ENCODE data around the gene ATP6V1B1. TPM values are rescaled to one million over a fixed set of nuclear protein-coding genes. Genes with fewer than 3 reads are reported as not detected.

The ATP6V1B1 gene
- total and polyA plus RNA-seq, 2 of the 13 experiments (the other 11 are each of a cell fraction or from before 2014, with no cell fraction given) = 0.58 to 1.6 TPM

DNA sequence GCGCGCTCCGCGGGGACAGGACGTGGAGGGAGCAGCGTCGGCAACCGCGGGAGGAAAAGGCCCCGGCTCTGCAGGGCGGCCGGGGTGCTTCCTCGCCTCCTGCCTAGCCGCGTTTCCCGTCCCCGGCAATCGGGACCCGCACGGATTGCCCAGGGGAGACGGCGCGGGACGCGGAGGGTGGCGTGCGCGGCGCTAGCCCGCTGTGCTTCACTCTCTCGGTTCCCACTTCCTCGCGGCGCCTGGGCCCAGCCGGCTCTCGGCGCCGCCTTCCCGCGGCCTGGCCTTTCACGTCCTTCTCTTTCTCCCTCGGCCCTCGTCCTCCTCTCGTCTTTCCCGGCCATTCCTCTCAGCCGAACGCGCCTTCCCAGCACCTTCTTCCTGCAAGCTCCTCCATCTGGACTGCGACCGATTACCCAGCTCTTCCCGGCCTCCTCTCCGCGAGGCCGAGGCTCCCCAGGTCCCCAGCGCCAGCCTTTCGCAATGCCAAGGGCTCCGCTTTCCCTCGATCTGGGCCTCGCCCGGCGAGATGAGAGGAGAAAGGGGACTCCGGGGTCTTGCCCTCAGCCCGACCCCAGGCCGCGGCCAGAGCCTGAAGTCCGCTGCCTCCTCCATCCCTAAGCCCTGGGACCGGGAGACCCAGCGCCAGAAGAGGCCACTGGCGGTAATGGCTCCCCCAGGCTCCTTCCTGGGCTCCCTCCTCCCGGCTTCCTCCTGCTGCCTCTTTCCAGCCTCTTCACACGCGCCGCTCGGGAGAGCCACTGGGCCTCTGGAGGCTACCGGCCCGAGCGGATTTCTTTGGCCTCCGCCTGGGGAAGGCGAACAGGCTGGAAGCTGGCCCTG, 34.3 kb upstream of the ATP6V1B1 start (continued):
- TF ChIP-seq, protein P1, sequence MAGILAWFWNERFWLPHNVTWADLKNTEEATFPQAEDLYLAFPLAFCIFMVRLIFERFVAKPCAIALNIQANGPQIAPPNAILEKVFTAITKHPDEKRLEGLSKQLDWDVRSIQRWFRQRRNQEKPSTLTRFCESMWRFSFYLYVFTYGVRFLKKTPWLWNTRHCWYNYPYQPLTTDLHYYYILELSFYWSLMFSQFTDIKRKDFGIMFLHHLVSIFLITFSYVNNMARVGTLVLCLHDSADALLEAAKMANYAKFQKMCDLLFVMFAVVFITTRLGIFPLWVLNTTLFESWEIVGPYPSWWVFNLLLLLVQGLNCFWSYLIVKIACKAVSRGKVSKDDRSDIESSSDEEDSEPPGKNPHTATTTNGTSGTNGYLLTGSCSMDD (CRISPR knock-in tag; IDR thresholded peaks at IDR 0.05) = peak; percentile 58; the same call in 1 of the 2 replicates
- TF ChIP-seq ZNF572 (CRISPR knock-in tag; IDR thresholded peaks at IDR 0.05) (no peak), ZNF180 (CRISPR knock-in tag; IDR thresholded peaks at IDR 0.05; ENCODE audit: borderline replicate concordance, low read depth) (peak; percentile 97), ZNF607 (CRISPR knock-in tag; IDR thresholded peaks at IDR 0.05; ENCODE audit: borderline replicate concordance) (peak; percentile 32; the same call in 1 of the 2 replicates), DNMT3B (CRISPR knock-in tag; conservative IDR thresholded peaks at IDR 0.05) (0 out of 2 replicates have a peak, but pooled peaks have one; percentile 22), ZNF609 (CRISPR knock-in tag; IDR thresholded peaks at IDR 0.05; ENCODE audit: borderline replicate concordance) (peak; percentile 45; the same call in 1 of the 2 replicates), NKX3-1 (CRISPR knock-in tag; IDR thresholded peaks at IDR 0.05) (peak; percentile 73; the same call in 1 of the 2 replicates), CBX1 (IDR thresholded peaks at IDR 0.05; ENCODE audit: low read depth) (peak; percentile 37), PCBP1 (IDR thresholded peaks at IDR 0.05; ENCODE audit: borderline replicate concordance, low read depth, low read length) (0 out of 2 replicates have a peak, but pooled peaks have one; percentile 62), ZBTB14 (CRISPR knock-in tag; IDR thresholded peaks at IDR 0.05) (peak; percentile 50; the same call in 1 of the 2 replicates), ZSCAN12 (CRISPR knock-in tag; IDR thresholded peaks at IDR 0.05) (peak; percentile 81; the same call in 1 of the 2 replicates), ZNF766 (CRISPR knock-in tag; IDR thresholded peaks at IDR 0.05; ENCODE audit: borderline replicate concordance) (peak; percentile 84; the same call in 1 of the 2 replicates), PHF21A (CRISPR knock-in tag; IDR thresholded peaks at IDR 0.05) (no peak), PAX8 (CRISPR knock-in tag; IDR thresholded peaks at IDR 0.05; ENCODE audit: borderline replicate concordance) (peak; percentile 89; the same call in 1 of the 2 replicates), ZNF687 (CRISPR knock-in tag; IDR thresholded peaks at IDR 0.05) (peak; percentile 91), KLF15 (CRISPR knock-in tag; IDR thresholded peaks at IDR 0.05; ENCODE audit: borderline replicate concordance) (0 out of 2 replicates have a peak, but pooled peaks have one; percentile 25)

Data from HepG2 (cell line).